MCF 10A (cell line): ENCODE data around the gene NPHS1. TPM values are rescaled to one million over a fixed set of nuclear protein-coding genes. Genes with fewer than 3 reads are reported as not detected.

Source experiments
- BruUV-seq: library from RNA; stranded (reverse); fragments of 400-500 nt; replicated peaks from 2 replicates; lab custom pipeline; 2021; lab: Mats Ljungman, UMichigan
- CTCF ChIA-PET: fragments of 300-600 bp; sonication (Branson Sonifier 250); formaldehyde crosslinking; extraction: SDS; loops from one replicate; lab custom pipeline; 2021; ENCODE audit warnings: antibody characterized with exemption, inconsistent platforms; lab: Yijun Ruan, JAX
- POLR2A ChIA-PET: fragments of 300-600, 350-650 bp; sonication (Branson Sonifier 250); formaldehyde crosslinking; extraction: SDS; loops from one replicate; lab custom pipeline; 2020; ENCODE audit warnings: antibody characterized with exemption, inconsistent platforms; lab: Yijun Ruan, JAX
- DNase-seq: peaks from one replicate; pipeline ENCODE4 v3.0.0-alpha.2; 2018; ENCODE audit not compliant: unreplicated experiment
- H3K27ac Mint-ChIP-seq: one replicate; pipeline ENCODE4 v1.8.0; 2022; ENCODE audit warnings: mild to moderate bottlenecking, low read depth, mixed read lengths; ENCODE audit not compliant: unreplicated experiment
- H3K27me3 Mint-ChIP-seq: one replicate; pipeline ENCODE4 v1.8.0; 2022; ENCODE audit warnings: mixed read lengths; ENCODE audit not compliant: insufficient read depth, unreplicated experiment
- H3K36me3 Mint-ChIP-seq: one replicate; pipeline ENCODE4 v1.8.0; 2022; ENCODE audit warnings: mild to moderate bottlenecking, moderate library complexity, mixed read lengths; ENCODE audit not compliant: insufficient read depth, unreplicated experiment
- H3K4me1 Mint-ChIP-seq: one replicate; pipeline ENCODE4 v1.8.0; 2022; ENCODE audit warnings: mixed read lengths; ENCODE audit not compliant: insufficient read depth, unreplicated experiment
- H3K4me3 Mint-ChIP-seq: one replicate; pipeline ENCODE4 v1.8.0; 2022; ENCODE audit warnings: mild to moderate bottlenecking, moderate library complexity, mixed read lengths; ENCODE audit not compliant: unreplicated experiment
- H3K9me3 Mint-ChIP-seq: one replicate; pipeline ENCODE4 v1.8.0; 2022; ENCODE audit warnings: mixed read lengths; ENCODE audit not compliant: unreplicated experiment
- intact Hi-C: fragments of 100-400 bp; cut with micrococcal nuclease; formaldehyde crosslinking; loops from 2 replicates; pipeline ENCODE4 v1.14.1; 2022
- total RNA-seq: library from RNA; stranded (reverse); gene quantifications from 2 replicates; pipeline ENCODE4 v1.2.3, GENCODE V29; 2022
- TF ChIP-seq, protein P1 (sequence below): fragments of 200-600 bp; IDR thresholded peaks from one replicate; pipeline ENCODE4 v1.8.0; 2022; ENCODE audit warnings: antibody characterized with exemption, mild to moderate bottlenecking; ENCODE audit not compliant: unreplicated experiment

Gene NPHS1
- total RNA-seq, 1 experiment from 2014 or later = not detected

GRCh38 chr19:35789978-35790944 lies 62.0 kb downstream of the NPHS1 start:
- no peaks in the 10 kb centered on the region for H3K27me3 Mint-ChIP-seq
- TF ChIP-seq, protein P1, sequence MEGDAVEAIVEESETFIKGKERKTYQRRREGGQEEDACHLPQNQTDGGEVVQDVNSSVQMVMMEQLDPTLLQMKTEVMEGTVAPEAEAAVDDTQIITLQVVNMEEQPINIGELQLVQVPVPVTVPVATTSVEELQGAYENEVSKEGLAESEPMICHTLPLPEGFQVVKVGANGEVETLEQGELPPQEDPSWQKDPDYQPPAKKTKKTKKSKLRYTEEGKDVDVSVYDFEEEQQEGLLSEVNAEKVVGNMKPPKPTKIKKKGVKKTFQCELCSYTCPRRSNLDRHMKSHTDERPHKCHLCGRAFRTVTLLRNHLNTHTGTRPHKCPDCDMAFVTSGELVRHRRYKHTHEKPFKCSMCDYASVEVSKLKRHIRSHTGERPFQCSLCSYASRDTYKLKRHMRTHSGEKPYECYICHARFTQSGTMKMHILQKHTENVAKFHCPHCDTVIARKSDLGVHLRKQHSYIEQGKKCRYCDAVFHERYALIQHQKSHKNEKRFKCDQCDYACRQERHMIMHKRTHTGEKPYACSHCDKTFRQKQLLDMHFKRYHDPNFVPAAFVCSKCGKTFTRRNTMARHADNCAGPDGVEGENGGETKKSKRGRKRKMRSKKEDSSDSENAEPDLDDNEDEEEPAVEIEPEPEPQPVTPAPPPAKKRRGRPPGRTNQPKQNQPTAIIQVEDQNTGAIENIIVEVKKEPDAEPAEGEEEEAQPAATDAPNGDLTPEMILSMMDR = no peak
- no peak overlapping the region for H3K27ac Mint-ChIP-seq
- POLR2A ChIA-PET = no interaction called here
- H3K9me3 Mint-ChIP-seq = no peaks in the 10 kb centered on the region
- no peak for DNase-seq
- H3K4me1 Mint-ChIP-seq = no peaks in the 10 kb centered on the region
- CTCF ChIA-PET = interaction anchor here (0.6 kb wide), 1 partner anchor 103 kb away, joined by 3 read pairs; no protein-coding TSS in a partner anchor
- no peak overlapping the region for H3K4me3 Mint-ChIP-seq
- intact Hi-C loops = no loop called here
- no TSS peak for BruUV-seq
- no peaks in the 10 kb centered on the region for H3K36me3 Mint-ChIP-seq

- intact Hi-C loops = no loop called here
- DNase-seq = no peak
- TF ChIP-seq, protein P1 = no peak
- POLR2A ChIA-PET = no interaction called here
- no peaks in the 10 kb centered on the region for H3K9me3 Mint-ChIP-seq
- H3K4me1 Mint-ChIP-seq = no peaks in the 10 kb centered on the region
- no peaks in the 10 kb centered on the region for H3K27me3 Mint-ChIP-seq
- no peak overlapping the region for H3K4me3 Mint-ChIP-seq
- no peak overlapping the region for H3K27ac Mint-ChIP-seq
- CTCF ChIA-PET = interaction anchor here (0.6 kb wide), 2 partner anchors 104 to 644 kb away, joined by 3 read pairs; no protein-coding TSS in a partner anchor
- BruUV-seq = no TSS peak
- H3K36me3 Mint-ChIP-seq = no peaks in the 10 kb centered on the region
Observed at GRCh38 chr19:35789195-35789977, 62.9 kb downstream of the NPHS1 start.

- POLR2A ChIA-PET = no interaction called here
- Mint-ChIP-seq H3K27ac (no peak overlapping the region), H3K27me3 (no peaks in the 10 kb centered on the region), H3K9me3 (no peaks in the 10 kb centered on the region), H3K4me1 (no peaks in the 10 kb centered on the region), H3K36me3 (no peaks in the 10 kb centered on the region), H3K4me3 (no peak overlapping the region)
- no peak for DNase-seq
- intact Hi-C loops = no loop called here
- TF ChIP-seq, protein P1 = no peak
- CTCF ChIA-PET = interaction anchor here (0.6 kb wide), 1 partner anchor 643 kb away, joined by 3 read pairs; no protein-coding TSS in a partner anchor
- BruUV-seq = no TSS peak
Observed at GRCh38 chr19:35788205-35788960, 63.9 kb downstream of the NPHS1 start.
